Hepatocyte (in vitro differentiated cells): ENCODE data around the gene ESPNL. TPM values are rescaled to one million over a fixed set of nuclear protein-coding genes. Genes with fewer than 3 reads are reported as not detected.

Source experiments
- DNase-seq: peaks from one replicate; pipeline ENCODE4 v3.0.0-alpha.2; 2016; ENCODE audit warnings: low spot score
- H2AFZ ChIP-seq: fragments of 200-600 bp; sonication (generic); 2 replicates; pipeline ENCODE4 v1.6.0; 2016; ENCODE audit warnings: antibody characterized with exemption, mild to moderate bottlenecking
- H3K27ac ChIP-seq: fragments of 200-600 bp; sonication (generic); 2 replicates; pipeline ENCODE4 v1.5.1; 2016; ENCODE audit warnings: mild to moderate bottlenecking
- H3K27me3 ChIP-seq: fragments of 200-600 bp; sonication (generic); 2 replicates; pipeline ENCODE4 v1.6.1; 2016
- H3K36me3 ChIP-seq: fragments of 200-600 bp; sonication (generic); replicated peaks from 2 replicates; pipeline ENCODE4 v1.5.1; 2016; ENCODE audit warnings: low read depth; ENCODE audit not compliant: insufficient read depth
- H3K4me1 ChIP-seq: fragments of 200-600 bp; sonication (generic); 2 replicates; pipeline ENCODE4 v1.5.1; 2016; ENCODE audit warnings: mild to moderate bottlenecking, moderate library complexity; ENCODE audit not compliant: insufficient read depth
- H3K4me2 ChIP-seq: fragments of 200-600 bp; sonication (generic); 2 replicates; pipeline ENCODE4 v1.6.0; 2016
- H3K4me3 ChIP-seq: fragments of 200-600 bp; sonication (generic); 2 replicates; pipeline ENCODE4 v1.5.1; 2016; ENCODE audit warnings: mild to moderate bottlenecking
- H3K79me2 ChIP-seq: fragments of 200-600 bp; sonication (generic); 2 replicates; pipeline ENCODE4 v1.6.0; 2017; ENCODE audit warnings: mild to moderate bottlenecking
- H3K9me2 ChIP-seq: fragments of 200-600 bp; sonication (generic); replicated peaks from 2 replicates; pipeline ENCODE4 v1.6.0; 2017; ENCODE audit warnings: mild to moderate bottlenecking; ENCODE audit not compliant: insufficient read depth
- H3K9me3 ChIP-seq: fragments of 200-600 bp; sonication (generic); 2 replicates; pipeline ENCODE4 v1.5.1; 2016; ENCODE audit warnings: low read depth, mild to moderate bottlenecking
- H4K20me1 ChIP-seq: fragments of 200-600 bp; sonication (generic); 2 replicates; pipeline ENCODE4 v1.6.0; 2016; ENCODE audit warnings: mild to moderate bottlenecking; ENCODE audit not compliant: insufficient read depth, poor library complexity, severe bottlenecking
- CTCF ChIP-seq: fragments of 200-600 bp; sonication (generic); IDR thresholded peaks from 2 replicates; pipeline ENCODE4 v1.5.1; 2016; ENCODE audit warnings: antibody characterized with exemption, mild to moderate bottlenecking; ENCODE audit not compliant: poor library complexity
- EZH2 ChIP-seq: fragments of 200-600 bp; sonication (generic); IDR thresholded peaks from 2 replicates; pipeline ENCODE4 v1.6.1; 2016; ENCODE audit warnings: antibody characterized with exemption, mild to moderate bottlenecking, borderline replicate concordance
- EZH2phosphoT487 ChIP-seq: fragments of 200-600 bp; sonication (generic); IDR thresholded peaks from one replicate; pipeline ENCODE4 v1.6.1; 2018; ENCODE audit warnings: antibody characterized with exemption, mild to moderate bottlenecking, low read depth, moderate library complexity; ENCODE audit not compliant: unreplicated experiment, severe bottlenecking
- WGBS: methylation state at CpG from one replicate; pipeline ENCODE4 v1.1.6; 2016; ENCODE audit warnings: low lambda C conversion rate; ENCODE audit errors: missing lambda C conversion rate; 5-methylcytosine and 5-hydroxymethylcytosine counted together
- polyA plus RNA-seq: library from polyadenylated mRNA; unstranded; fragments of >200 nt; fragmentation: Nextera tagmentation; extraction: Ambion mirVana; gene quantifications from 2 replicates; pipeline ENCODE4 v1.2.1, GENCODE V29; 2016
- total RNA-seq: library from RNA; depleted of rRNA; stranded (reverse); fragments of >200 nt; gene quantifications from 2 replicates; pipeline ENCODE4 v1.2.3, GENCODE V29; 2014

ESPNL gene
- total and polyA plus RNA-seq, 2 experiments from 2014 or later = 0.27 to 0.62 TPM

GRCh38 chr2:238165288-238165921 lies 65.3 kb downstream of the ESPNL start:
- DNase-seq = no peak
- H3K4me1 ChIP-seq = peaks cover 11% of the 10 kb centered on the region
- H4K20me1 ChIP-seq = no peaks in the 10 kb centered on the region
- H3K27me3 ChIP-seq = peaks cover 25% of the 10 kb centered on the region
- H3K4me3 ChIP-seq = no peak overlapping the region
- 88% methylated on average over 12 of the region's 12 CpGs for WGBS
- no peak overlapping the region for H3K4me2 ChIP-seq
- H3K79me2 ChIP-seq = no peaks in the 10 kb centered on the region
- no peak overlapping the region for H3K27ac ChIP-seq
- H3K9me3 ChIP-seq = no peaks in the 10 kb centered on the region
- H3K9me2 ChIP-seq = no peaks in the 10 kb centered on the region
- H3K36me3 ChIP-seq = no peaks in the 10 kb centered on the region
- no peak overlapping the region for H2AFZ ChIP-seq
- TF ChIP-seq EZH2phosphoT487 = no peak
- TF ChIP-seq CTCF = no peak
- no peak for TF ChIP-seq EZH2

GRCh38 chr2:238166391-238167343 lies 66.5 kb downstream of the ESPNL start:
- no peak for DNase-seq
- no peaks in the 10 kb centered on the region for H4K20me1 ChIP-seq
- no peak overlapping the region for H3K27ac ChIP-seq
- 90% methylated on average over 24 of the region's 24 CpGs for WGBS
- no peak overlapping the region for H3K4me3 ChIP-seq
- H3K4me1 ChIP-seq = peaks cover 15% of the 10 kb centered on the region
- no peak for TF ChIP-seq EZH2
- no peak for TF ChIP-seq EZH2phosphoT487
- TF ChIP-seq CTCF = no peak
- H3K9me2 ChIP-seq = no peaks in the 10 kb centered on the region
- no peak overlapping the region for H3K4me2 ChIP-seq
- H3K79me2 ChIP-seq = no peaks in the 10 kb centered on the region
- no peaks in the 10 kb centered on the region for H3K9me3 ChIP-seq
- H3K27me3 ChIP-seq = peaks cover 25% of the 10 kb centered on the region
- no peaks in the 10 kb centered on the region for H3K36me3 ChIP-seq
- no peak overlapping the region for H2AFZ ChIP-seq

GRCh38 chr2:238167344-238167715 lies 67.2 kb downstream of the ESPNL start:
- H3K4me2 ChIP-seq = no peak overlapping the region
- 95% methylated on average over 7 of the region's 7 CpGs for WGBS
- peaks cover 15% of the 10 kb centered on the region for H3K4me1 ChIP-seq
- H4K20me1 ChIP-seq = no peaks in the 10 kb centered on the region
- no peak overlapping the region for H3K27ac ChIP-seq
- no peak overlapping the region for H2AFZ ChIP-seq
- TF ChIP-seq EZH2phosphoT487 (no peak), CTCF (no peak), EZH2 (no peak)
- H3K9me2 ChIP-seq = no peaks in the 10 kb centered on the region
- H3K9me3 ChIP-seq = no peaks in the 10 kb centered on the region
- H3K4me3 ChIP-seq = no peak overlapping the region
- DNase-seq = no peak
- H3K27me3 ChIP-seq = peaks cover 22% of the 10 kb centered on the region
- no peaks in the 10 kb centered on the region for H3K36me3 ChIP-seq
- H3K79me2 ChIP-seq = no peaks in the 10 kb centered on the region
